ENCODE measurements around the gene DYNC1H1. TPM values are rescaled to one million over a fixed set of nuclear protein-coding genes. Genes with fewer than 3 reads are reported as not detected.
A peak's percentile ranks its signal among the peaks of the same experiment; 100 is the strongest.

DYNC1H1 gene
- total and polyA plus RNA-seq, 2 of the 13 experiments (the other 11 are each of a cell fraction or from before 2014, with no cell fraction given): 74.4 to 239 TPM

GRCh38 chr14:102056694-102057442, 92.5 kb downstream of the DYNC1H1 start:
- no peaks in the 10 kb centered on the region; a peak in 2 of 5 replicates for H3K27me3 ChIP-seq (ENCODE audit: control insufficient read depth in 1 of 2, insufficient read depth in 2 of 2, low read length in 2 of 2)
- BruUV-seq (replicated peaks): no TSS peak
- H3K27ac ChIP-seq (ENCODE audit: extremely low read length, insufficient read depth, low read length): no peak overlapping the region
- 65% methylated on average over 31 of the region's 31 CpGs for WGBS (ENCODE audit: low lambda C conversion rate)
- H4K20me1 ChIP-seq (ENCODE audit: insufficient read depth, low read length): no peaks in the 10 kb centered on the region
- ChIA-PET POLR2A (no interaction called here), CTCF (ENCODE audit: low intra/inter-chr PET ratio, low total read pairs) (no interaction called here)
- FAIRE-seq (no peak), DNase-seq (ENCODE audit: low spot score) (no peak), ATAC-seq (peak; percentile 16)
- H3K36me3 ChIP-seq (replicated peaks in 1 of 2; ENCODE audit: control insufficient read depth in 1 of 2, insufficient read depth in 2 of 2, low read length in 2 of 2): no peaks in the 10 kb centered on the region; a peak in 1 of 5 replicates
- H3K4me3 ChIP-seq (replicated peaks in 1 of 3; ENCODE audit: insufficient read depth in 1 of 3, low read depth in 2 of 3, low read length in 3 of 3): no peak overlapping the region
- in situ Hi-C loops (cut with HindIII; ENCODE audit: extremely low pct_ligation_motif_present, low pct_unique_long_range_greater_than_20kb) (no loop called here), intact Hi-C loops (cut with micrococcal nuclease; ENCODE audit: unreplicated experiment) (no loop called here)
- H2AFZ ChIP-seq (ENCODE audit: low read length): no peak overlapping the region
- H3K9me3 ChIP-seq (ENCODE audit: low read length): no peaks in the 10 kb centered on the region
- no peaks in the 10 kb centered on the region for H3K79me2 ChIP-seq (ENCODE audit: insufficient read depth, low read length)
- H3K4me1 ChIP-seq (ENCODE audit: insufficient read depth, low read length): peaks cover 35% of the 10 kb centered on the region
- H3K4me2 ChIP-seq (ENCODE audit: low read depth, low read length): peak overlapping the region; percentile 72
- H3K9ac ChIP-seq (ENCODE audit: insufficient read depth, low read depth, low read length): no peak overlapping the region
- TF ChIP-seq ZNF766 (CRISPR knock-in tag; IDR thresholded peaks at IDR 0.05; ENCODE audit: borderline replicate concordance): no peak
- peak; percentile 46 for TF ChIP-seq AGO2 (optimal IDR thresholded peaks at IDR 0.05; ENCODE audit: low read depth, low read length)
- TF ChIP-seq HNRNPLL (IDR thresholded peaks at IDR 0.05; ENCODE audit: low read depth, low read length, poor library complexity, severe bottlenecking): peak; percentile 54
- TF ChIP-seq HOXA7 (CRISPR knock-in tag; IDR thresholded peaks at IDR 0.05): 0 out of 2 replicates have a peak, but pooled peaks have one; percentile 29
- no peak for TF ChIP-seq KLF9 (CRISPR knock-in tag; IDR thresholded peaks at IDR 0.05; ENCODE audit: low read depth)
- TF ChIP-seq ZBED4 (CRISPR knock-in tag; IDR thresholded peaks at IDR 0.05; ENCODE audit: borderline replicate concordance): no peak
- TF ChIP-seq ZNF672 (CRISPR knock-in tag; IDR thresholded peaks at IDR 0.05): 0 out of 2 replicates have a peak, but pooled peaks have one; percentile 31
- no peak for TF ChIP-seq ZNF790 (CRISPR knock-in tag; IDR thresholded peaks at IDR 0.05; ENCODE audit: borderline replicate concordance)
- TF ChIP-seq HOXA3 (CRISPR knock-in tag; IDR thresholded peaks at IDR 0.05): no peak
- TF ChIP-seq ZSCAN29 (CRISPR knock-in tag; conservative IDR thresholded peaks at IDR 0.05): no peak
- no peak for TF ChIP-seq ZBTB2 (CRISPR knock-in tag; IDR thresholded peaks at IDR 0.05; ENCODE audit: low read depth)
- no peak for TF ChIP-seq ZFP1 (CRISPR knock-in tag; IDR thresholded peaks at IDR 0.05)
- TF ChIP-seq CHCHD3 (CRISPR knock-in tag; IDR thresholded peaks at IDR 0.05): 0 out of 2 replicates have a peak, but pooled peaks have one; percentile 16
- no peak for TF ChIP-seq ZNF430 (CRISPR knock-in tag; IDR thresholded peaks at IDR 0.05)
- TF ChIP-seq ZNF512B (CRISPR knock-in tag; IDR thresholded peaks at IDR 0.05; ENCODE audit: borderline replicate concordance): peak; percentile 71; the same call in 1 of the 2 replicates
